Parathyroid adenoma (tissue), 2 donors: ENCODE measurements around the gene DMXL2.

Experiments used
- H2AFZ ChIP-seq: fragments of 300-600 bp; sonication (generic); one replicate; pipeline ENCODE4 v1.7.0; 2017; ENCODE audit warnings: antibody characterized with exemption, mild to moderate bottlenecking
- H3K27ac ChIP-seq: fragments of 300-600 bp; sonication (generic); one replicate; pipeline ENCODE4 v1.7.0; 2017
- H3K27me3 ChIP-seq: fragments of 300-600 bp; sonication (generic); one replicate; pipeline ENCODE4 v1.7.0; 2017; ENCODE audit warnings: low read length; ENCODE audit not compliant: control insufficient read depth, insufficient read depth
- H3K36me3 ChIP-seq: fragments of 300-600 bp; sonication (generic); one replicate; pipeline ENCODE4 v1.7.0; 2017; ENCODE audit warnings: low read length; ENCODE audit not compliant: control insufficient read depth, insufficient read depth
- H3K4me1 ChIP-seq: fragments of 300-600 bp; sonication (generic); one replicate; pipeline ENCODE4 v1.7.0; 2017; ENCODE audit warnings: control low read depth
- H3K4me2 ChIP-seq: fragments of 300-600 bp; sonication (generic); one replicate; pipeline ENCODE4 v1.7.0; 2017; ENCODE audit warnings: low read length
- H3K4me3 ChIP-seq: fragments of 300-600 bp; sonication (generic); one replicate; pipeline ENCODE4 v1.7.0; 2017; ENCODE audit warnings: low read depth, low read length
- H3K79me2 ChIP-seq: fragments of 300-600 bp; sonication (generic); one replicate; pipeline ENCODE4 v1.7.0; 2017; ENCODE audit warnings: control low read depth
- H3K9ac ChIP-seq: fragments of 300-600 bp; sonication (generic); one replicate; pipeline ENCODE4 v1.7.0; 2017; ENCODE audit warnings: mild to moderate bottlenecking
- H3K9me3 ChIP-seq: fragments of 300-600 bp; sonication (generic); one replicate; pipeline ENCODE4 v1.7.0; 2017; ENCODE audit warnings: low read length; ENCODE audit not compliant: control insufficient read depth
- TF ChIP-seq, protein P1 (sequence below): fragments of 300-600 bp; sonication (generic); IDR thresholded peaks from one replicate; pipeline ENCODE4 v1.7.0; 2017; ENCODE audit warnings: antibody characterized with exemption, mild to moderate bottlenecking
- donor health status: primary hyperparathyroidism.

DMXL2 gene

DNA sequence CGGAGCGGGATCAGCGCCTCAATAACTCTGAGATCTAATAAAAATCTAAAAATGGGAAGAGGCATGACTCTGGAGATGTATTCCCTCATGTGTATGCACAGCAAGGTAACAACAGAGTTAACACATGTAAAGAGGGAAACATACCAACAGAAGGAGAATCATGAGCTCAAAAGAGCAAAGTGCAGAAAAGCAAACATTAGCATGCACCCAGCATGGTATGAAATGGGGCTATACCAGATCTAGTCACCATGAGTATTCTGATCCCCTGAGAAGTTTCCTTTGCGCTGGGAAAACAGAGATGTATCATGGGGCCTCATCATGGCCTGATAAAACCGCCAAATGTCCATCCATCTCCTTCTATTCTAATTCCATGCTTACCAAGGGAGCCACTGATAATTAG, 152.1 kb downstream of the DMXL2 start:
- no peaks in the 10 kb centered on the region for H3K9me3 ChIP-seq
- H3K4me3 ChIP-seq: no peak overlapping the region
- H3K27ac ChIP-seq: no peak overlapping the region
- no peaks in the 10 kb centered on the region for H3K27me3 ChIP-seq
- no peaks in the 10 kb centered on the region for H3K79me2 ChIP-seq
- no peaks in the 10 kb centered on the region for H3K36me3 ChIP-seq
- no peak overlapping the region for H3K9ac ChIP-seq
- TF ChIP-seq, protein P1, sequence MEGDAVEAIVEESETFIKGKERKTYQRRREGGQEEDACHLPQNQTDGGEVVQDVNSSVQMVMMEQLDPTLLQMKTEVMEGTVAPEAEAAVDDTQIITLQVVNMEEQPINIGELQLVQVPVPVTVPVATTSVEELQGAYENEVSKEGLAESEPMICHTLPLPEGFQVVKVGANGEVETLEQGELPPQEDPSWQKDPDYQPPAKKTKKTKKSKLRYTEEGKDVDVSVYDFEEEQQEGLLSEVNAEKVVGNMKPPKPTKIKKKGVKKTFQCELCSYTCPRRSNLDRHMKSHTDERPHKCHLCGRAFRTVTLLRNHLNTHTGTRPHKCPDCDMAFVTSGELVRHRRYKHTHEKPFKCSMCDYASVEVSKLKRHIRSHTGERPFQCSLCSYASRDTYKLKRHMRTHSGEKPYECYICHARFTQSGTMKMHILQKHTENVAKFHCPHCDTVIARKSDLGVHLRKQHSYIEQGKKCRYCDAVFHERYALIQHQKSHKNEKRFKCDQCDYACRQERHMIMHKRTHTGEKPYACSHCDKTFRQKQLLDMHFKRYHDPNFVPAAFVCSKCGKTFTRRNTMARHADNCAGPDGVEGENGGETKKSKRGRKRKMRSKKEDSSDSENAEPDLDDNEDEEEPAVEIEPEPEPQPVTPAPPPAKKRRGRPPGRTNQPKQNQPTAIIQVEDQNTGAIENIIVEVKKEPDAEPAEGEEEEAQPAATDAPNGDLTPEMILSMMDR: no peak
- H2AFZ ChIP-seq: no peak overlapping the region
- H3K4me2 ChIP-seq: no peak overlapping the region
- H3K4me1 ChIP-seq: no peaks in the 10 kb centered on the region

- Histone ChIP-seq H3K9ac (no peak overlapping the region), H3K4me2 (no peak overlapping the region), H3K36me3 (no peaks in the 10 kb centered on the region), H2AFZ (no peak overlapping the region), H3K27me3 (no peaks in the 10 kb centered on the region), H3K9me3 (no peaks in the 10 kb centered on the region), H3K4me1 (no peaks in the 10 kb centered on the region), H3K4me3 (no peak overlapping the region), H3K79me2 (no peaks in the 10 kb centered on the region), H3K27ac (no peak overlapping the region)
- TF ChIP-seq, protein P1: no peak
These were observed 161.8 kb downstream of the DMXL2 start for GRCh38 chr15:51460796-51461195.

DNA sequence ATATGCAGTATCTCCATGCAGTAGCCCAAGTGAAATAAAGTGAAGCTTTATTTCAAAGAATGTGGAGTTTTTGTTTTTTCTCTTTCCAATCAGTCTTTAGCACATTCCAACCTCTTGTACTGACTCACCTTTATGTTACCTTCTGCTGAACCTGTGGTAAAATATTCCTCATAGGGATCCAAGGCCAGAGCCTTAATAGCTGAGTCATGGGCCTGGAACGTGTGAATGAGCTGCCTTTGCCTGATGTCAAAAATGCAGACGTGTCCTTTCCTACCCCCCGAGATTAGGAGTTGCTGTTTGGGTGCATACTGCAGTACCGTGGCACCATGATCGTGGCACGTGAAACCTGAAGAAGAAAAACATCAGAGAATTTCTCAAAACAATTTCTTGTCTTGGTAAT, 172.6 kb downstream of the DMXL2 start:
- Histone ChIP-seq H3K4me2 (no peak overlapping the region), H3K27me3 (no peaks in the 10 kb centered on the region), H3K4me1 (no peaks in the 10 kb centered on the region), H3K27ac (no peak overlapping the region), H2AFZ (no peak overlapping the region), H3K79me2 (no peaks in the 10 kb centered on the region), H3K4me3 (no peak overlapping the region), H3K36me3 (no peaks in the 10 kb centered on the region), H3K9me3 (no peaks in the 10 kb centered on the region), H3K9ac (no peak overlapping the region)
- TF ChIP-seq, protein P1: no peak

GRCh38 chr15:51448622-51449399, 173.8 kb downstream of the DMXL2 start:
- Histone ChIP-seq H3K4me2 (no peak overlapping the region), H2AFZ (no peak overlapping the region), H3K27me3 (no peaks in the 10 kb centered on the region), H3K36me3 (no peaks in the 10 kb centered on the region), H3K9ac (no peak overlapping the region), H3K4me3 (no peak overlapping the region), H3K79me2 (no peaks in the 10 kb centered on the region), H3K27ac (no peak overlapping the region), H3K4me1 (no peaks in the 10 kb centered on the region), H3K9me3 (no peaks in the 10 kb centered on the region)
- TF ChIP-seq, protein P1: no peak
